Ishikawa (cell line): ENCODE measurements around the gene AHSP.

ENCODE experiments used
- CEBPB ChIP-seq: IDR thresholded peaks from 2 replicates; pipeline ENCODE4 v1.6.1; 2012
- CREB1 ChIP-seq: IDR thresholded peaks from 2 replicates; pipeline ENCODE4 v1.6.1; 2012; ENCODE audit warnings: low read depth
- EGR1 ChIP-seq: IDR thresholded peaks from 2 replicates; pipeline ENCODE4 v1.6.1; 2012
- EP300 ChIP-seq: IDR thresholded peaks from 2 replicates; pipeline ENCODE4 v1.6.1; 2012; ENCODE audit warnings: borderline replicate concordance
- FOXM1 ChIP-seq: IDR thresholded peaks from 2 replicates; pipeline ENCODE4 v1.6.1; 2012; ENCODE audit warnings: low read depth, borderline replicate concordance
- MAX ChIP-seq: IDR thresholded peaks from 2 replicates; pipeline ENCODE4 v1.6.1; 2012
- NFIC ChIP-seq: IDR thresholded peaks from 2 replicates; pipeline ENCODE4 v1.6.1; 2012
- RAD21 ChIP-seq: IDR thresholded peaks from 2 replicates; pipeline ENCODE4 v1.6.1; 2012; ENCODE audit warnings: low read depth
- REST ChIP-seq: IDR thresholded peaks from 2 replicates; pipeline ENCODE4 v1.6.1; 2012; ENCODE audit warnings: low read depth, mild to moderate bottlenecking
- TAF1 ChIP-seq: IDR thresholded peaks from 2 replicates; pipeline ENCODE4 v1.6.1; 2012; ENCODE audit warnings: low read depth, mild to moderate bottlenecking
- TCF12 ChIP-seq: IDR thresholded peaks from 2 replicates; pipeline ENCODE4 v1.6.1; 2012; ENCODE audit warnings: low read depth
- TEAD4 ChIP-seq: IDR thresholded peaks from 2 replicates; pipeline ENCODE4 v1.6.1; 2012
- USF1 ChIP-seq: IDR thresholded peaks from 2 replicates; pipeline ENCODE4 v1.6.1; 2012
- YY1 ChIP-seq: IDR thresholded peaks from 2 replicates; pipeline ENCODE4 v1.6.1; 2012; ENCODE audit warnings: low read depth
- ZBTB7A ChIP-seq: IDR thresholded peaks from 2 replicates; pipeline ENCODE4 v1.6.1; 2012; ENCODE audit warnings: low read depth

The AHSP gene

GRCh38 chr16:31561426-31562233 lies 33.9 kb downstream of the AHSP start:
- TF ChIP-seq YY1 (no peak), NFIC (no peak), TEAD4 (no peak), CEBPB (no peak), MAX (no peak), EGR1 (no peak), FOXM1 (no peak), USF1 (no peak), ZBTB7A (no peak), CREB1 (no peak), EP300 (no peak)

GRCh38 chr16:31568577-31569359 lies 41.1 kb downstream of the AHSP start:
- TF ChIP-seq CREB1 (no peak), USF1 (no peak), EGR1 (no peak), TEAD4 (no peak), TCF12 (no peak), FOXM1 (no peak), CEBPB (no peak), TAF1 (no peak), ZBTB7A (no peak), YY1 (no peak), REST (no peak), RAD21 (no peak), EP300 (no peak)

GRCh38 chr16:31569360-31569717 lies 41.6 kb downstream of the AHSP start:
- TF ChIP-seq EP300, result no peak
- TF ChIP-seq CEBPB, result no peak
- TF ChIP-seq TAF1, result no peak
- TF ChIP-seq USF1, result no peak
- no peak for TF ChIP-seq CREB1
- no peak for TF ChIP-seq YY1
- no peak for TF ChIP-seq RAD21
- no peak for TF ChIP-seq NFIC
- TF ChIP-seq MAX, result no peak
- TF ChIP-seq FOXM1, result no peak
- no peak for TF ChIP-seq EGR1
- no peak for TF ChIP-seq ZBTB7A
- TF ChIP-seq REST, result no peak

GRCh38 chr16:31572821-31573220 lies 45.1 kb downstream of the AHSP start:
- TF ChIP-seq TEAD4, result no peak
- TF ChIP-seq MAX, result no peak
- TF ChIP-seq RAD21, result no peak
- no peak for TF ChIP-seq ZBTB7A
- TF ChIP-seq CREB1, result no peak
- TF ChIP-seq USF1, result no peak
- TF ChIP-seq FOXM1, result no peak
- no peak for TF ChIP-seq NFIC
- TF ChIP-seq CEBPB, result no peak
- no peak for TF ChIP-seq EGR1
- TF ChIP-seq YY1, result no peak
